CD4-positive, alpha-beta T cell (primary cell): ENCODE data around the gene FKBP9. TPM values are rescaled to one million over a fixed set of nuclear protein-coding genes. Genes with fewer than 3 reads are reported as not detected.

Source experiments
- ATAC-seq: fragments of 200-7000 bp; cut with Tn5 transposase; one replicate; pipeline ENCODE4 v1.10.0; 2022; ENCODE audit warnings: mild to moderate bottlenecking; ENCODE audit not compliant: poor library complexity
- CTCF ChIA-PET: fragments of 350-600 bp; sonication (Branson Sonifier 250); formaldehyde crosslinking; loops from one replicate; lab custom pipeline; 2021; ENCODE audit warnings: antibody characterized with exemption, inconsistent platforms; lab: Charles Lee
- POLR2A ChIA-PET: fragments of 350-600 bp; sonication (Branson Sonifier 250); formaldehyde crosslinking; loops from one replicate; lab custom pipeline; 2021; ENCODE audit warnings: antibody characterized with exemption, inconsistent platforms; lab: Charles Lee
- DNase-seq, 14 experiments: peaks; one replicate each; pipeline ENCODE4 v3.0.0-alpha.2; 2013 to 2020; ENCODE audit warnings: mixed read lengths in 2 of 14
- H3K27ac ChIP-seq, 2 donors: one replicate each; pipeline versions ENCODE4 v1.5.1 to v1.7.0; 2013; ENCODE audit warnings: low read length in 2 of 2, low read depth in 1 of 2, mild to moderate bottlenecking in 1 of 2
- H3K27me3 ChIP-seq, 2 experiments: 1 replicate in 1 of 2; 2 replicates in 1 of 2; pipeline versions ENCODE4 v1.6.1 to v1.7.0; 2013; ENCODE audit warnings: low read length in 2 of 2, control low read depth in 1 of 2, mild to moderate bottlenecking in 1 of 2, moderate library complexity in 1 of 2; ENCODE audit not compliant: insufficient read depth in 2 of 2, control insufficient read depth in 1 of 2
- H3K36me3 ChIP-seq: one replicate; pipeline ENCODE4 v1.6.1; 2013; ENCODE audit warnings: low read length, control low read depth; ENCODE audit not compliant: insufficient read depth
- H3K4me1 ChIP-seq: one replicate; pipeline ENCODE4 v1.6.1; 2013; ENCODE audit warnings: low read length, control low read depth; ENCODE audit not compliant: insufficient read depth
- H3K4me3 ChIP-seq: one replicate; pipeline ENCODE4 v1.5.1; 2013; ENCODE audit warnings: mild to moderate bottlenecking, low read length, moderate library complexity
- H3K9me3 ChIP-seq, 2 experiments: 1 replicate in 1 of 2; 2 replicates in 1 of 2; pipeline versions ENCODE4 v1.6.1 to v1.7.0; 2013; ENCODE audit warnings: low read length in 2 of 2, mild to moderate bottlenecking in 2 of 2, control low read depth in 1 of 2, moderate library complexity in 1 of 2; ENCODE audit not compliant: control insufficient read depth in 1 of 2, insufficient read depth in 1 of 2
- H3K27ac Mint-ChIP-seq: one replicate; pipeline ENCODE4 v1.8.0; 2020; ENCODE audit warnings: mixed read lengths
- H3K27me3 Mint-ChIP-seq: one replicate; pipeline ENCODE4 v1.8.0; 2021; ENCODE audit warnings: mixed read lengths
- H3K36me3 Mint-ChIP-seq: one replicate; pipeline ENCODE4 v1.8.0; 2021; ENCODE audit warnings: low read depth, mixed read lengths
- H3K4me1 Mint-ChIP-seq: one replicate; pipeline ENCODE4 v1.8.0; 2021; ENCODE audit warnings: low read depth, mixed read lengths
- H3K4me3 Mint-ChIP-seq: one replicate; pipeline ENCODE4 v1.8.0; 2020; ENCODE audit warnings: mild to moderate bottlenecking, mixed read lengths
- H3K9me3 Mint-ChIP-seq: one replicate; pipeline ENCODE4 v1.8.0; 2020; ENCODE audit warnings: mixed read lengths
- intact Hi-C, 2 experiments: fragments of 100-400 bp; cut with DNase I in 1 of 2; cut with micrococcal nuclease in 1 of 2; formaldehyde crosslinking; loops; one replicate each; pipeline versions ENCODE4 v1.15.1 to v1.9.0; 2023 to 2025; cut with DNase I, micrococcal nuclease
- total RNA-seq, 174 experiments: library from RNA in 2 of 174; stranded (reverse) in 2 of 174; gene quantifications; one replicate each; pipeline ENCODE4 v1.2.3 and lab custom pipeline; 2021 to 2026
- TF ChIP-seq, protein P1 (sequence below): fragments of 200-600 bp; IDR thresholded peaks from one replicate; pipeline ENCODE4 v1.8.0; 2022; ENCODE audit warnings: antibody characterized with exemption, mild to moderate bottlenecking

FKBP9 gene
- total RNA-seq, 2 experiments from 2014 or later: not detected

DNA sequence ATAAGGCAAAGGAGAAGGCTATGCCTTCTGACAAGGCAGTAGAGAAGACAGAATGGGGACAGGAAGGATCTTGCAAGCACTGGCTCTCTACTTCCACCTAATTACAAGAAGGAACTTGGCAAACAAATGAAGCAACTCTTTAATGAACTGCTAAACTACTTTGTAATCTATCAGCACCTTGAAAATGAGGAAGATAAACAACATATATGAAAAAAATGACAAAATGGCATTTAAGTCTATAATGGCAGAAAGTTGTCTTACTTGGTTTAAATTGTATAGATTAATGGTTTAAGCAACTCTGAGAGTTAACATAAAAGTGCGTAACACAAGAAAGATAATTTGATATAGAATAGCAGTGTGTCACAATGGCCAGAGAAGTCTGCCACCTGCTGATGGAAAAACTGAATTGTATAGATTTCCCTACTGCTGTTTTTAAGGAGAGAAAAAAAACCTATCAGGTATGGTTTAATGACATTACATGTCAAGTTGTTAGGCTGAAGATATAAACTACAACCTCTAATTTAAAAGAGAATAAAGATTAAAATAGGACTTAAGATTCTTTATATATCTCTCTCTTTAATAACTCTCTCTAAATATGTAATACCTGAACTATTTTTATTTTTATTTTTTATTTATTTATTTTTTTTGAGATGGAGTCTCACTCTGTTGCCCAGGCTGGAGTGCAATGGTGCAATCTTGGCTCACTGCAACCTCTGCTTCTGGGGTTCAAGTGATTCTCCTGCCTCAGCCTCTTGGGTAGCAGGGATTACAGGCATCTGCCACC is 93.5 kb downstream of the FKBP9 start:
- DNase-seq (peak in 6 of 14 experiments; percentile 4 to 78 (median 60)), ATAC-seq (peak; percentile 67)
- H3K9me3 Mint-ChIP-seq: no peaks in the 10 kb centered on the region
- peaks cover 71% of the 10 kb centered on the region for H3K4me1 Mint-ChIP-seq
- CTCF ChIA-PET: interaction anchor here (4.8 kb wide), 1 partner anchor 58 kb away, joined by 32 read pairs; the partner anchor contains the start of gene RP9
- no peaks in the 10 kb centered on the region for H3K9me3 ChIP-seq
- no peak overlapping the region for H3K4me3 Mint-ChIP-seq
- peaks cover 16% of the 10 kb centered on the region for H3K4me1 ChIP-seq
- H3K27ac ChIP-seq: no peak overlapping the region
- TF ChIP-seq, protein P1, sequence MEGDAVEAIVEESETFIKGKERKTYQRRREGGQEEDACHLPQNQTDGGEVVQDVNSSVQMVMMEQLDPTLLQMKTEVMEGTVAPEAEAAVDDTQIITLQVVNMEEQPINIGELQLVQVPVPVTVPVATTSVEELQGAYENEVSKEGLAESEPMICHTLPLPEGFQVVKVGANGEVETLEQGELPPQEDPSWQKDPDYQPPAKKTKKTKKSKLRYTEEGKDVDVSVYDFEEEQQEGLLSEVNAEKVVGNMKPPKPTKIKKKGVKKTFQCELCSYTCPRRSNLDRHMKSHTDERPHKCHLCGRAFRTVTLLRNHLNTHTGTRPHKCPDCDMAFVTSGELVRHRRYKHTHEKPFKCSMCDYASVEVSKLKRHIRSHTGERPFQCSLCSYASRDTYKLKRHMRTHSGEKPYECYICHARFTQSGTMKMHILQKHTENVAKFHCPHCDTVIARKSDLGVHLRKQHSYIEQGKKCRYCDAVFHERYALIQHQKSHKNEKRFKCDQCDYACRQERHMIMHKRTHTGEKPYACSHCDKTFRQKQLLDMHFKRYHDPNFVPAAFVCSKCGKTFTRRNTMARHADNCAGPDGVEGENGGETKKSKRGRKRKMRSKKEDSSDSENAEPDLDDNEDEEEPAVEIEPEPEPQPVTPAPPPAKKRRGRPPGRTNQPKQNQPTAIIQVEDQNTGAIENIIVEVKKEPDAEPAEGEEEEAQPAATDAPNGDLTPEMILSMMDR: peak; percentile 79
- no peaks in the 10 kb centered on the region for H3K27me3 Mint-ChIP-seq
- no peaks in the 10 kb centered on the region for H3K36me3 Mint-ChIP-seq
- intact Hi-C loops: loop anchor here (1.0 to 10.0 kb wide), 7 partner anchors 10 to 284 kb away; no protein-coding TSS in a partner anchor
- H3K27ac Mint-ChIP-seq: peak overlapping the region; percentile 60
- H3K36me3 ChIP-seq: no peaks in the 10 kb centered on the region
- no peak overlapping the region for H3K4me3 ChIP-seq
- H3K27me3 ChIP-seq: no peaks in the 10 kb centered on the region
- POLR2A ChIA-PET: interaction anchor here (1.3 kb wide), 1 partner anchor 13 kb away, joined by 3 read pairs; no protein-coding TSS in a partner anchor

DNA sequence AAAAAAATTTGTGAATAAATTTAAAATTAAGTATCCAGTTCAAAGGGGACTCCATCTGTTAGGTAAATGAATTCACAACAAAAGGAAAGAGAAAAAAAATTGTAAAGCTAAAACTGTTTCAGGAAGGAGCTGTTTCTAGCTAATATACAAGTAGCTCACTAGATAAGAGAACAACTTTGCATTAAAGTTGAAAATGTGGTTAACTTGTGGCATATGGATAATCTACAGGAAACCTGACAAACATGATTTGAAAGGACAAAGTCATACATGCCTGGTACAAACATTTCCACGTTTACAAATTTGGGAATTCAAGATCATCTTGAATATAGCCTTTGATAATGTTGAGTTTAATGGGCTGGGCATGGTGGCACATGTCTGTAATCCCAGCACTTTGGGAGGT is 96.5 kb downstream of the FKBP9 start:
- TF ChIP-seq, protein P1: no peak
- H3K36me3 ChIP-seq: no peaks in the 10 kb centered on the region
- Mint-ChIP-seq H3K27ac (peak overlapping the region; percentile 81), H3K4me3 (peak overlapping the region; percentile 42), H3K9me3 (no peaks in the 10 kb centered on the region), H3K27me3 (no peaks in the 10 kb centered on the region), H3K4me1 (peaks cover 64% of the 10 kb centered on the region), H3K36me3 (no peaks in the 10 kb centered on the region)
- no peaks in the 10 kb centered on the region for H3K9me3 ChIP-seq
- peaks cover 13% of the 10 kb centered on the region for H3K4me1 ChIP-seq
- DNase-seq (no peak), ATAC-seq (no peak)
- H3K4me3 ChIP-seq: no peak overlapping the region
- intact Hi-C loops: loop anchor here (5.0 to 10.0 kb wide), 3 partner anchors 109 to 206 kb away; no protein-coding TSS in a partner anchor
- H3K27me3 ChIP-seq: no peaks in the 10 kb centered on the region
- POLR2A ChIA-PET: interaction anchor here (0.8 to 3.7 kb wide), 4 partner anchors 9 to 44 kb away, joined by 3 to 26 read pairs (median 8); partner anchors contain the start of gene NT5C3A
- CTCF ChIA-PET: interaction anchor here (1.0 to 4.8 kb wide), 4 partner anchors 16 to 207 kb away, joined by 3 to 32 read pairs (median 6); partner anchors contain the start of gene RP9
- H3K27ac ChIP-seq: peak overlapping the region; percentile 18 to 21

DNA sequence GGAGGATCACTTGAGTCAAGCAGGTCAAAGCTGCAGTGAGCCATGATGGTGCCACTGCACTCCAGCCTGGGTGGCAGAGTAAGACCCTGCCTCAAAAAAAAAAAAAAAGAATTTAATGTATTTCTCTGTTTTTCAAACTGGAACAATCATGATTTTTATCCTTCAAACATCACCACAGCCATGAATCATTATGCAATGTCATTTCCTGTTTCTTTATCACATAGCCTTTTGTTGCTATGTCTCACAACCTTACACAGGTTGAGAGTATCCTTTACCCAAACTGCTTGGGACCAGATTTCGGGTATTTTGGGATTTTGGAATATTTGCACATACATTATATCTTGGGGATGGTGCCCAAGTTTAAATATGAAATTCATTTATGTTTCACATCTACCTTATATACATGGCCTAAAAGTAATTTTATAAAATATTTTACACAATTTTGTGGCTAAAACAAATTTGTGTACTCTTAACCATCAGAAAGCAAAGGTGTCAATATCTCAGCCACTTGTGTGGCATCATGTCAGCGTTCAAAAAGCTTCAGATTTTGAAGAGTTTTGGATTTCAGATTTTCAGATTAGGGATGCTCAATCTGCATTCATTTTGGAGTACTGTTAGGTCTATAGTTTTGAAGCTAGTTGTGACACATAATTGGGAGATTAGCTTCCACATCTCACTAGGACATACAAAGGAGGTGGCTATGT is 97.2 kb downstream of the FKBP9 start:
- peak in 5 of 14 experiments; percentile 16 to 68 (median 55) for DNase-seq
- peak overlapping the region; percentile 27 for H3K4me3 Mint-ChIP-seq
- TF ChIP-seq, protein P1: no peak
- CTCF ChIA-PET: interaction anchor here (1.8 to 4.8 kb wide), 3 partner anchors 17 to 208 kb away, joined by 5 to 32 read pairs (median 8); partner anchors contain the start of gene RP9
- Histone ChIP-seq H3K4me1 (peaks cover 13% of the 10 kb centered on the region), H3K4me3 (no peak overlapping the region), H3K27me3 (no peaks in the 10 kb centered on the region), H3K9me3 (no peaks in the 10 kb centered on the region), H3K36me3 (peaks cover under 1% of the 10 kb centered on the region), H3K27ac (peak overlapping the region; percentile 12 to 53)
- peak; percentile 83 for ATAC-seq
- H3K4me1 Mint-ChIP-seq: peaks cover 69% of the 10 kb centered on the region
- no peaks in the 10 kb centered on the region for H3K9me3 Mint-ChIP-seq
- intact Hi-C loops: loop anchor here (5.0 to 10.0 kb wide), 3 partner anchors 110 to 207 kb away; no protein-coding TSS in a partner anchor
- no peaks in the 10 kb centered on the region for H3K27me3 Mint-ChIP-seq
- no peaks in the 10 kb centered on the region for H3K36me3 Mint-ChIP-seq
- POLR2A ChIA-PET: interaction anchor here (0.8 to 3.7 kb wide), 5 partner anchors 8 to 164 kb away, joined by 3 to 26 read pairs (median 5); partner anchors contain the start of gene NT5C3A
- H3K27ac Mint-ChIP-seq: peak overlapping the region; percentile 81
